ENCODE results near the gene TXLNA.

TXLNA gene

GRCh38 chr1:32220746-32221580, 41.5 kb downstream of the TXLNA start:
- H3K27ac ChIP-seq (ENCODE audit: low read depth, low read length) = peak overlapping the region; percentile 87
- H3K27me3 ChIP-seq (ENCODE audit: control insufficient read depth in 1 of 2, insufficient read depth in 2 of 2, low read length in 2 of 2) = no peaks in the 10 kb centered on the region
- H3K9me3 ChIP-seq (ENCODE audit: low read length) = no peaks in the 10 kb centered on the region
- H3K9ac ChIP-seq (ENCODE audit: low read length) = peak overlapping the region; percentile 99
- H3K4me1 ChIP-seq (ENCODE audit: insufficient read depth, low read length) = peaks cover 32% of the 10 kb centered on the region
- H3K36me3 ChIP-seq (ENCODE audit: insufficient read depth, low read length) = peaks cover 39% of the 10 kb centered on the region
- H3K4me3 ChIP-seq (ENCODE audit: low read depth in 1 of 2, low read length in 2 of 2) = peak overlapping the region; percentile 93 to 97

GRCh38 chr1:32221581-32221979, 42.1 kb downstream of the TXLNA start:
- Histone ChIP-seq H3K4me3 (ENCODE audit: low read depth in 1 of 2, low read length in 2 of 2) (peak overlapping the region; percentile 93 to 97), H3K27ac (ENCODE audit: low read depth, low read length) (peak overlapping the region; percentile 87), H3K27me3 (ENCODE audit: control insufficient read depth in 1 of 2, insufficient read depth in 2 of 2, low read length in 2 of 2) (no peaks in the 10 kb centered on the region), H3K9me3 (ENCODE audit: low read length) (no peaks in the 10 kb centered on the region), H3K4me1 (ENCODE audit: insufficient read depth, low read length) (peaks cover 31% of the 10 kb centered on the region), H3K9ac (ENCODE audit: low read length) (peak overlapping the region; percentile 99), H3K36me3 (ENCODE audit: insufficient read depth, low read length) (peaks cover 36% of the 10 kb centered on the region)

GRCh38 chr1:32221980-32222755, 42.7 kb downstream of the TXLNA start, which contains the start of the genes EIF3I and TMEM234:
EIF3I (plus strand) TSS chr1:32222407; CDS start chr1:32222442, 35 bp downstream.
TMEM234 (minus strand) TSS chr1:32222353; CDS start chr1:32222322, 31 bp downstream.
- Histone ChIP-seq H3K4me3 (ENCODE audit: low read depth in 1 of 2, low read length in 2 of 2) (peak within 1 kb of the TSS; percentile 93 to 97), H3K27ac (ENCODE audit: low read depth, low read length) (peak within 1 kb of the TSS; percentile 87), H3K4me1 (ENCODE audit: insufficient read depth, low read length) (peaks cover 31% of the 10 kb centered on the region), H3K9ac (ENCODE audit: low read length) (peak within 1 kb of the TSS; percentile 99), H3K27me3 (ENCODE audit: control insufficient read depth in 1 of 2, insufficient read depth in 2 of 2, low read length in 2 of 2) (no peaks in the 10 kb centered on the region), H3K9me3 (ENCODE audit: low read length) (no peaks in the 10 kb centered on the region), H3K36me3 (ENCODE audit: insufficient read depth, low read length) (peaks cover 30% of the 10 kb centered on the region)

GRCh38 chr1:32223683-32224082, 44.2 kb downstream of the TXLNA start:
- H3K9ac ChIP-seq (ENCODE audit: low read length) = no peak overlapping the region

GRCh38 chr1:32224285-32224684, 44.8 kb downstream of the TXLNA start:
- no peaks in the 10 kb centered on the region for H3K27me3 ChIP-seq (ENCODE audit: control insufficient read depth in 1 of 2, insufficient read depth in 2 of 2, low read length in 2 of 2)
- H3K9me3 ChIP-seq (ENCODE audit: low read length) = no peaks in the 10 kb centered on the region
- H3K9ac ChIP-seq (ENCODE audit: low read length) = no peak overlapping the region
- peaks cover 31% of the 10 kb centered on the region for H3K4me1 ChIP-seq (ENCODE audit: insufficient read depth, low read length)
- no peak overlapping the region for H3K27ac ChIP-seq (ENCODE audit: low read depth, low read length)
- peaks cover 43% of the 10 kb centered on the region for H3K36me3 ChIP-seq (ENCODE audit: insufficient read depth, low read length)
- H3K4me3 ChIP-seq (ENCODE audit: low read depth in 1 of 2, low read length in 2 of 2) = peak overlapping the region in 1 of 2 donors; percentile 19

More at GRCh38 chr1:32223683-32224082, 44.2 kb downstream of the TXLNA start:
- H3K27me3 ChIP-seq (ENCODE audit: control insufficient read depth in 1 of 2, insufficient read depth in 2 of 2, low read length in 2 of 2) = no peaks in the 10 kb centered on the region
- peaks cover 37% of the 10 kb centered on the region for H3K36me3 ChIP-seq (ENCODE audit: insufficient read depth, low read length)
- no peaks in the 10 kb centered on the region for H3K9me3 ChIP-seq (ENCODE audit: low read length)
- peak overlapping the region in 1 of 2 donors; percentile 19 for H3K4me3 ChIP-seq (ENCODE audit: low read depth in 1 of 2, low read length in 2 of 2)
- no peak overlapping the region for H3K27ac ChIP-seq (ENCODE audit: low read depth, low read length)
- peaks cover 31% of the 10 kb centered on the region for H3K4me1 ChIP-seq (ENCODE audit: insufficient read depth, low read length)

- Histone ChIP-seq H3K9ac (ENCODE audit: low read length) (no peak overlapping the region), H3K36me3 (ENCODE audit: insufficient read depth, low read length) (peaks cover 47% of the 10 kb centered on the region), H3K27ac (ENCODE audit: low read depth, low read length) (no peak overlapping the region), H3K9me3 (ENCODE audit: low read length) (no peaks in the 10 kb centered on the region), H3K27me3 (ENCODE audit: control insufficient read depth in 1 of 2, insufficient read depth in 2 of 2, low read length in 2 of 2) (no peaks in the 10 kb centered on the region), H3K4me1 (ENCODE audit: insufficient read depth, low read length) (peaks cover 6% of the 10 kb centered on the region), H3K4me3 (ENCODE audit: low read depth in 1 of 2, low read length in 2 of 2) (no peak overlapping the region)
Observed at GRCh38 chr1:32228771-32229170, 49.3 kb downstream of the TXLNA start.

- Histone ChIP-seq H3K9me3 (ENCODE audit: low read length) (no peaks in the 10 kb centered on the region), H3K36me3 (ENCODE audit: insufficient read depth, low read length) (peaks cover 27% of the 10 kb centered on the region), H3K4me1 (ENCODE audit: insufficient read depth, low read length) (no peaks in the 10 kb centered on the region), H3K27ac (ENCODE audit: low read depth, low read length) (no peak overlapping the region), H3K4me3 (ENCODE audit: low read depth in 1 of 2, low read length in 2 of 2) (no peak overlapping the region), H3K27me3 (ENCODE audit: control insufficient read depth in 1 of 2, insufficient read depth in 2 of 2, low read length in 2 of 2) (no peaks in the 10 kb centered on the region), H3K9ac (ENCODE audit: low read length) (no peak overlapping the region)
Observed at GRCh38 chr1:32231843-32232432, 52.5 kb downstream of the TXLNA start.

- Histone ChIP-seq H3K27ac (ENCODE audit: low read depth, low read length) (no peak overlapping the region), H3K4me1 (ENCODE audit: insufficient read depth, low read length) (no peaks in the 10 kb centered on the region), H3K9ac (ENCODE audit: low read length) (no peak overlapping the region), H3K9me3 (ENCODE audit: low read length) (no peaks in the 10 kb centered on the region), H3K4me3 (ENCODE audit: low read depth in 1 of 2, low read length in 2 of 2) (no peak overlapping the region), H3K27me3 (ENCODE audit: control insufficient read depth in 1 of 2, insufficient read depth in 2 of 2, low read length in 2 of 2) (no peaks in the 10 kb centered on the region), H3K36me3 (ENCODE audit: insufficient read depth, low read length) (peaks cover 22% of the 10 kb centered on the region)
Observed at GRCh38 chr1:32232558-32233304, 53.3 kb downstream of the TXLNA start.

- Histone ChIP-seq H3K4me3 (ENCODE audit: low read depth in 1 of 2, low read length in 2 of 2) (no peak overlapping the region), H3K9me3 (ENCODE audit: low read length) (no peaks in the 10 kb centered on the region), H3K9ac (ENCODE audit: low read length) (no peak overlapping the region), H3K36me3 (ENCODE audit: insufficient read depth, low read length) (peaks cover 7% of the 10 kb centered on the region), H3K27ac (ENCODE audit: low read depth, low read length) (no peak overlapping the region), H3K4me1 (ENCODE audit: insufficient read depth, low read length) (no peaks in the 10 kb centered on the region), H3K27me3 (ENCODE audit: control insufficient read depth in 1 of 2, insufficient read depth in 2 of 2, low read length in 2 of 2) (no peaks in the 10 kb centered on the region)
Observed at GRCh38 chr1:32234792-32235191, 55.3 kb downstream of the TXLNA start.

- peaks cover 13% of the 10 kb centered on the region for H3K4me1 ChIP-seq (ENCODE audit: insufficient read depth, low read length)
- H3K9me3 ChIP-seq (ENCODE audit: low read length) = no peaks in the 10 kb centered on the region
- H3K27ac ChIP-seq (ENCODE audit: low read depth, low read length) = peak overlapping the region; percentile 86
- peak overlapping the region in 1 of 2 donors; percentile 83 for H3K4me3 ChIP-seq (ENCODE audit: low read depth in 1 of 2, low read length in 2 of 2)
- H3K36me3 ChIP-seq (ENCODE audit: insufficient read depth, low read length) = no peaks in the 10 kb centered on the region
- H3K27me3 ChIP-seq (ENCODE audit: control insufficient read depth in 1 of 2, insufficient read depth in 2 of 2, low read length in 2 of 2) = no peaks in the 10 kb centered on the region
- H3K9ac ChIP-seq (ENCODE audit: low read length) = no peak overlapping the region
Observed at GRCh38 chr1:32239337-32239736, 59.9 kb downstream of the TXLNA start.

Measured in muscle layer of colon (tissue), 2 donors.